B cell (primary cell): ENCODE measurements around the gene PTRH1. TPM values are rescaled to one million over a fixed set of nuclear protein-coding genes. Genes with fewer than 3 reads are reported as not detected.

ENCODE experiments used
- ATAC-seq: fragments of 200-7000 bp; cut with Tn5 transposase; one replicate; pipeline ENCODE4 v1.10.0; 2021; ENCODE audit warnings: low read depth, mild to moderate bottlenecking, moderate number of reproducible peaks, moderate library complexity
- CTCF ChIA-PET: fragments of 350-600 bp; sonication (Branson Sonifier 250); formaldehyde crosslinking; loops from one replicate; lab custom pipeline; 2021; ENCODE audit warnings: antibody characterized with exemption, inconsistent platforms; lab: Charles Lee
- POLR2A ChIA-PET: fragments of 350-600 bp; sonication (Branson Sonifier 250); formaldehyde crosslinking; loops from one replicate; lab custom pipeline; 2021; ENCODE audit warnings: antibody characterized with exemption; lab: Charles Lee
- DNase-seq: peaks from one replicate; pipeline ENCODE4 v3.0.0; 2013
- H2AFZ ChIP-seq: 2 replicates; pipeline ENCODE4 v1.6.1; 2012; ENCODE audit warnings: mild to moderate bottlenecking, low read depth, low read length; ENCODE audit not compliant: insufficient read depth, poor library complexity, severe bottlenecking
- H3K27ac ChIP-seq, 2 donors: 1 replicate in 1 of 2; 2 replicates in 1 of 2; pipeline ENCODE4 v1.5.1; 2012 to 2013; ENCODE audit warnings: low read length in 2 of 2, mild to moderate bottlenecking in 2 of 2, moderate library complexity in 1 of 2
- H3K27me3 ChIP-seq, 4 experiments: fragments of 200-600 bp in 1 of 4; sonication (generic) in 1 of 4; replicated peaks in 1 of 4; 1 replicate in 2 of 4; 2 replicates in 2 of 4; pipeline versions ENCODE4 v1.6.1 to v1.7.0; 2013 to 2016; ENCODE audit warnings: low read length in 3 of 4, mild to moderate bottlenecking in 2 of 4, mixed read lengths in 1 of 4, moderate library complexity in 1 of 4; ENCODE audit not compliant: insufficient read depth in 4 of 4, control insufficient read depth in 3 of 4; ENCODE audit errors: control extremely low read depth in 1 of 4
- H3K36me3 ChIP-seq, 2 experiments: replicated peaks in 1 of 2; 1 replicate in 1 of 2; 2 replicates in 1 of 2; pipeline versions ENCODE4 v1.6.1 to v1.7.1; 2013; ENCODE audit warnings: low read length in 1 of 2; ENCODE audit not compliant: insufficient read depth in 2 of 2, control insufficient read depth in 1 of 2; ENCODE audit errors: control extremely low read depth in 1 of 2, extremely low read depth in 1 of 2
- H3K4me1 ChIP-seq, 2 donors: fragments of 200-600 bp in 1 of 2; sonication (generic) in 1 of 2; 1 replicate in 1 of 2; 2 replicates in 1 of 2; pipeline versions ENCODE4 v1.5.1 to v1.6.1; 2013 to 2017; ENCODE audit warnings: low read length in 2 of 2; ENCODE audit not compliant: control insufficient read depth in 2 of 2, insufficient read depth in 2 of 2
- H3K4me2 ChIP-seq: replicated peaks from 2 replicates; pipeline ENCODE3; 2012; ENCODE audit warnings: mild to moderate bottlenecking, low read depth, low read length; ENCODE audit not compliant: poor library complexity, severe bottlenecking
- H3K4me3 ChIP-seq, 5 experiments: fragments of 200-600 bp in 1 of 5; sonication (generic) in 1 of 5; 1 replicate in 3 of 5; 2 replicates in 2 of 5; pipeline versions ENCODE4 v1.5.1 to v1.7.0; 2011 to 2016; ENCODE audit warnings: low read length in 4 of 5, mild to moderate bottlenecking in 4 of 5, low read depth in 2 of 5, control low read depth in 1 of 5, moderate library complexity in 1 of 5; ENCODE audit not compliant: insufficient read depth in 1 of 5; ENCODE audit errors: control extremely low read depth in 1 of 5, extremely low read depth in 1 of 5
- H3K79me2 ChIP-seq: fragments of 200-600 bp; sonication (generic); one replicate; pipeline ENCODE4 v1.6.0; 2016; ENCODE audit warnings: low read length; ENCODE audit not compliant: control insufficient read depth, insufficient read depth
- H3K9ac ChIP-seq: fragments of 200-600 bp; sonication (generic); 2 replicates; pipeline ENCODE4 v1.6.1; 2017; ENCODE audit warnings: mild to moderate bottlenecking, low read length, moderate library complexity
- H3K9me3 ChIP-seq, 3 donors: one replicate each; pipeline versions ENCODE4 v1.6.1 to v1.7.1; 2013; ENCODE audit warnings: low read length in 2 of 3; ENCODE audit not compliant: control insufficient read depth in 2 of 3, insufficient read depth in 1 of 3; ENCODE audit errors: control extremely low read depth in 1 of 3
- H4K20me1 ChIP-seq: 2 replicates; pipeline ENCODE4 v1.6.0; 2012; ENCODE audit warnings: mild to moderate bottlenecking, low read length; ENCODE audit not compliant: insufficient read depth, control insufficient read depth, poor library complexity, severe bottlenecking
- H3K27ac Mint-ChIP-seq: one replicate; pipeline ENCODE4 v1.8.0; 2021; ENCODE audit warnings: mixed read lengths
- H3K27me3 Mint-ChIP-seq: one replicate; pipeline ENCODE4 v1.8.0; 2021; ENCODE audit warnings: mixed read lengths
- H3K4me1 Mint-ChIP-seq: one replicate; pipeline ENCODE4 v1.8.0; 2021; ENCODE audit warnings: mixed read lengths
- H3K4me3 Mint-ChIP-seq: one replicate; pipeline ENCODE4 v1.8.0; 2021; ENCODE audit warnings: mixed read lengths
- H3K9me3 Mint-ChIP-seq: one replicate; pipeline ENCODE4 v1.8.0; 2022; ENCODE audit warnings: mixed read lengths; ENCODE audit not compliant: insufficient read depth
- CTCF ChIP-seq: fragments of 200-600 bp; IDR thresholded peaks from one replicate; pipeline ENCODE4 v1.8.0; 2022; ENCODE audit warnings: antibody characterized with exemption, mild to moderate bottlenecking
- EZH2 ChIP-seq: IDR thresholded peaks from 2 replicates; pipeline ENCODE4 v1.6.1; 2012; ENCODE audit warnings: borderline replicate concordance, low read depth, mild to moderate bottlenecking, moderate library complexity, low read length; ENCODE audit not compliant: insufficient read depth, poor library complexity, severe bottlenecking
- WGBS: methylation state at CpG from one replicate; pipeline ENCODE4 v1.1.5; 2013; ENCODE audit warnings: missing lambda C conversion rate; ENCODE audit not compliant: insufficient coverage; 5-methylcytosine and 5-hydroxymethylcytosine counted together
- intact Hi-C: fragments of 100-400 bp; cut with micrococcal nuclease; formaldehyde crosslinking; loops from one replicate; pipeline ENCODE4 v1.10.0; 2022
- polyA plus RNA-seq: library from polyadenylated mRNA; depleted of rRNA; stranded (reverse); fragments of >200 nt; gene quantifications from 2 replicates; pipeline ENCODE4 v1.2.3, GENCODE V29; 2012
- total RNA-seq, 2 donors: library from RNA; stranded (reverse); fragments of 120-200 nt in 1 of 2; gene quantifications; 1 replicate in 1 of 2; 2 replicates in 1 of 2; pipeline versions ENCODE4 v1.2.3 to v1.2.4, GENCODE V29; 2013 to 2022

Gene PTRH1
- total and polyA plus RNA-seq, 2 donors (not counting 1 experiment from before 2014, with no cell fraction given), result 6.3 to 7.6 TPM

DNA sequence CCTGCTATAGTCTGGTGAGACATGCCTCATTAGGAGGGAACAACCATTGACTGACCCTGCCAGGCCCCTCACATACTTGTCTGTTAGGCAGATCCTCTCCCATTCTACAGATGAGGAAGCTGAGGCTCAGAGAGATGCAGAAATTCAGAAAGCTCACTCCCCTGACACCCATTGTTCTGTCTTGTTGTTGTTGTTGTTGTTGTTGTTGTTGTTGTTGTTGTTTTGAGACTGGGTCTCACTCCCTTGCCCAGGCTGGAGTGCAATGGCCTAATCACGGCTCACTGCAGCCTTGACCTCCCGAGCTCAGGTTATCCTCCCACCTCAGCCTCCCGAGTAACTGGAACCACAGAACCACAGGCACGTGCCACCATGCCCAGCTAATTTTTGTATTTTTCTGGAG lies 21.8 kb downstream of the PTRH1 start:
- H3K36me3 ChIP-seq, result no peaks in the 10 kb centered on the region
- H3K27ac Mint-ChIP-seq, result no peak overlapping the region
- peaks cover 3% of the 10 kb centered on the region for H3K4me1 Mint-ChIP-seq
- H2AFZ ChIP-seq, result no peak overlapping the region
- H4K20me1 ChIP-seq, result no peaks in the 10 kb centered on the region
- no peak overlapping the region for H3K4me3 ChIP-seq
- TF ChIP-seq CTCF (no peak), EZH2 (no peak)
- H3K27ac ChIP-seq, result no peak overlapping the region
- ATAC-seq (no peak), DNase-seq (no peak)
- H3K4me1 ChIP-seq, result no peaks in the 10 kb centered on the region
- CTCF ChIA-PET, result interaction anchor here (0.6 kb wide), 1 partner anchor 77 kb away, joined by 3 read pairs; no protein-coding TSS in a partner anchor
- no peaks in the 10 kb centered on the region for H3K9me3 Mint-ChIP-seq
- H3K9me3 ChIP-seq, result no peaks in the 10 kb centered on the region
- no peaks in the 10 kb centered on the region for H3K27me3 ChIP-seq
- POLR2A ChIA-PET, result no interaction called here
- 100% methylated on average over 2 of the region's 4 CpGs for WGBS
- H3K79me2 ChIP-seq, result no peaks in the 10 kb centered on the region
- H3K4me3 Mint-ChIP-seq, result no peak overlapping the region
- intact Hi-C loops, result no loop called here
- no peak overlapping the region for H3K9ac ChIP-seq
- H3K27me3 Mint-ChIP-seq, result no peaks in the 10 kb centered on the region
- no peak overlapping the region for H3K4me2 ChIP-seq

GRCh38 chr9:127693143-127693542 lies 22.3 kb downstream of the PTRH1 start:
- Histone ChIP-seq H3K4me1 (no peaks in the 10 kb centered on the region), H3K79me2 (no peaks in the 10 kb centered on the region), H3K9me3 (no peaks in the 10 kb centered on the region), H3K4me3 (no peak overlapping the region), H3K36me3 (no peaks in the 10 kb centered on the region), H4K20me1 (no peaks in the 10 kb centered on the region), H2AFZ (no peak overlapping the region), H3K27me3 (no peaks in the 10 kb centered on the region), H3K4me2 (no peak overlapping the region), H3K9ac (no peak overlapping the region), H3K27ac (no peak overlapping the region)
- WGBS, result 93% methylated on average over 7 of the region's 10 CpGs
- no peak for DNase-seq
- Mint-ChIP-seq H3K27me3 (no peaks in the 10 kb centered on the region), H3K27ac (no peak overlapping the region), H3K4me1 (peaks cover 2% of the 10 kb centered on the region), H3K4me3 (no peak overlapping the region), H3K9me3 (no peaks in the 10 kb centered on the region)
- ChIA-PET POLR2A (no interaction called here), CTCF (no interaction called here)
- no peak for ATAC-seq
- TF ChIP-seq CTCF, result no peak
- no peak for TF ChIP-seq EZH2
- intact Hi-C loops, result no loop called here
